ENCODE measurements around the gene ZDHHC7.

GRCh38 chr16:84949772-84950436 is 61.4 kb downstream of the ZDHHC7 start:
- TF ChIP-seq JUND (IDR thresholded peaks at IDR 0.05): no peak
- no peak for TF ChIP-seq ATF3 (IDR thresholded peaks at IDR 0.05)
- TF ChIP-seq CTCF (IDR thresholded peaks at IDR 0.05 in 2 of 3, conservative IDR thresholded peaks at IDR 0.05 in 1 of 3; ENCODE audit: borderline replicate concordance in 1 of 3, insufficient read depth in 1 of 3, low read depth in 2 of 3, low read length in 2 of 3): no peak
- TF ChIP-seq FOSL1 (IDR thresholded peaks at IDR 0.05; ENCODE audit: low read depth): no peak
- TF ChIP-seq RAD21 (IDR thresholded peaks at IDR 0.05; ENCODE audit: low read depth): no peak
